ENCODE measurements around the gene MMP24. TPM values are rescaled to one million over a fixed set of nuclear protein-coding genes. Genes with fewer than 3 reads are reported as not detected.

MMP24 gene
- total RNA-seq, 2 donors from 2014 or later = 0.96 to 1.7 TPM

DNA sequence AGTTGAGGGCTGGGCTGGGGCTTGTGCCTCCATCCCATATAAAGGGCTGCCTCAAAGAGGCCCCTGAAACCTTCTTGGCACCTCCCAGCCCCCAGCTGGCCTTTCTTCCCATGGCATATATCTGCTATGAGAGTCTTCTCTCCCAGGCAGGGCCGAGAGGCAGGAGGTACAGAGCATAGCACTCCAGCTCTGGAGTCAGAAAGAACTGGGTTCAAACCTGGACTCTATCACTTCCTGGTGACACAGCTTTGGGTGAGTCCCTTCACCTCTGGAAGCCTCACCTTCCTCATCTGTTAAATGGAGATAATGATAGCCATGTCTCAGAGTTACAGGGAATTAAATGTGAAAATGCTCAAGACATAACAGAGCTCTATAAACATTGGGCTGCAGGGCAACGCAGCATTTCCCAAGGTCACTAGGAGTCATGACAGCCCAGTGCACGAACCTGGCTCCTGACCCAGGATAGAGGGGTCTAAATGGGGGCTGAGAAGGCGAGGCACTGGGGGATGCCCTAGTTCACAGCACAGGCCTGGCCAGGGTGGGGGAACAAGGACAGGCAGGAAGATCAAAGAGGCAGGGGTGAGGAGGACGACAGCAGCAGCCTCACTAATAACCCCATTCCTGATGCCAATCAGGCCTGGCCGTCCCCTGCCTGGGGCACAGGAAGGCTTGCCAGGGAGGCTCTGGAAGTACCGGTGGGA is 63.8 kb downstream of the MMP24 start:
- H3K9me3 ChIP-seq = no peaks in the 10 kb centered on the region
- H3K4me1 ChIP-seq (replicated peaks) = no peaks in the 10 kb centered on the region
- no peaks in the 10 kb centered on the region for H3K36me3 ChIP-seq
- no peak for DNase-seq (ENCODE audit: low spot score)
- intact Hi-C loops (cut with DNase I) = no loop called here
- WGBS = 54% methylated on average over 7 of the region's 7 CpGs
- H3K27ac ChIP-seq = no peak overlapping the region
- no peak for TF ChIP-seq POLR2A (IDR thresholded peaks at IDR 0.05)
- TF ChIP-seq, protein P1, sequence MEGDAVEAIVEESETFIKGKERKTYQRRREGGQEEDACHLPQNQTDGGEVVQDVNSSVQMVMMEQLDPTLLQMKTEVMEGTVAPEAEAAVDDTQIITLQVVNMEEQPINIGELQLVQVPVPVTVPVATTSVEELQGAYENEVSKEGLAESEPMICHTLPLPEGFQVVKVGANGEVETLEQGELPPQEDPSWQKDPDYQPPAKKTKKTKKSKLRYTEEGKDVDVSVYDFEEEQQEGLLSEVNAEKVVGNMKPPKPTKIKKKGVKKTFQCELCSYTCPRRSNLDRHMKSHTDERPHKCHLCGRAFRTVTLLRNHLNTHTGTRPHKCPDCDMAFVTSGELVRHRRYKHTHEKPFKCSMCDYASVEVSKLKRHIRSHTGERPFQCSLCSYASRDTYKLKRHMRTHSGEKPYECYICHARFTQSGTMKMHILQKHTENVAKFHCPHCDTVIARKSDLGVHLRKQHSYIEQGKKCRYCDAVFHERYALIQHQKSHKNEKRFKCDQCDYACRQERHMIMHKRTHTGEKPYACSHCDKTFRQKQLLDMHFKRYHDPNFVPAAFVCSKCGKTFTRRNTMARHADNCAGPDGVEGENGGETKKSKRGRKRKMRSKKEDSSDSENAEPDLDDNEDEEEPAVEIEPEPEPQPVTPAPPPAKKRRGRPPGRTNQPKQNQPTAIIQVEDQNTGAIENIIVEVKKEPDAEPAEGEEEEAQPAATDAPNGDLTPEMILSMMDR (IDR thresholded peaks at IDR 0.05) = no peak
- TF ChIP-seq POLR2AphosphoS5 (IDR thresholded peaks at IDR 0.05) = no peak
- H3K27me3 ChIP-seq (replicated peaks; ENCODE audit: insufficient read depth) = no peaks in the 10 kb centered on the region
- no peak overlapping the region for H3K4me3 ChIP-seq

DNA sequence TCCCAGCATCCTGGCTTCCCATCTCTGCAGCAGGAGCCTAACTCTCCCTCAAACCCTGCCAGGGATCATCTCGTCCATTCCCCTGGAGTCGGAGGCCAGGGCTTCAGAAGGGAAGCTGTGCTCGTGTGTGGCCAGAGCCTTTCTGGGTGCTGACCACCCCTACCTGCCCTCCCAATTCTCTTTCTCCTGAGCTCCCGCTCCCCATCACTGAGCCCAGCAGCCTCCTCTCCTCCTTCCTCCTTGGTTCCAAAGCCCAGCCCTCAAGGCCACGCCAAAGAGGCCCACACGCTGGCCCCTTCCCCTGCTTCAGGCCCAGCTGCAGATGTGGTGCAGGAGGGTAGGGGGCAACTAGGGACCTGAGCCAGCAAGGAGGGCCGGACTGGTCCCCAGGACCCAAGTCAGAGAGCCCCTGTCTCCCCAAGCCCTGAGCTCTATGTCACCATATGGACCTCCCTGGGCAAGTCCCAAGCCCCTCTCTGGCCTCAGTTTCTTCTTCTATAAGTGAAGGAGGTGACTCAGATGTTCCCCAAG is 64.5 kb downstream of the MMP24 start:
- intact Hi-C loops (cut with DNase I) = no loop called here
- Histone ChIP-seq H3K4me3 (no peak overlapping the region), H3K27ac (no peak overlapping the region), H3K36me3 (no peaks in the 10 kb centered on the region), H3K4me1 (replicated peaks) (no peaks in the 10 kb centered on the region), H3K9me3 (no peaks in the 10 kb centered on the region), H3K27me3 (replicated peaks; ENCODE audit: insufficient read depth) (no peaks in the 10 kb centered on the region)
- TF ChIP-seq POLR2AphosphoS5 (IDR thresholded peaks at IDR 0.05) (no peak), POLR2A (IDR thresholded peaks at IDR 0.05) (no peak)
- TF ChIP-seq, protein P1 (IDR thresholded peaks at IDR 0.05) = no peak
- 91% methylated on average over 7 of the region's 7 CpGs for WGBS
- DNase-seq (ENCODE audit: low spot score) = no peak

DNA sequence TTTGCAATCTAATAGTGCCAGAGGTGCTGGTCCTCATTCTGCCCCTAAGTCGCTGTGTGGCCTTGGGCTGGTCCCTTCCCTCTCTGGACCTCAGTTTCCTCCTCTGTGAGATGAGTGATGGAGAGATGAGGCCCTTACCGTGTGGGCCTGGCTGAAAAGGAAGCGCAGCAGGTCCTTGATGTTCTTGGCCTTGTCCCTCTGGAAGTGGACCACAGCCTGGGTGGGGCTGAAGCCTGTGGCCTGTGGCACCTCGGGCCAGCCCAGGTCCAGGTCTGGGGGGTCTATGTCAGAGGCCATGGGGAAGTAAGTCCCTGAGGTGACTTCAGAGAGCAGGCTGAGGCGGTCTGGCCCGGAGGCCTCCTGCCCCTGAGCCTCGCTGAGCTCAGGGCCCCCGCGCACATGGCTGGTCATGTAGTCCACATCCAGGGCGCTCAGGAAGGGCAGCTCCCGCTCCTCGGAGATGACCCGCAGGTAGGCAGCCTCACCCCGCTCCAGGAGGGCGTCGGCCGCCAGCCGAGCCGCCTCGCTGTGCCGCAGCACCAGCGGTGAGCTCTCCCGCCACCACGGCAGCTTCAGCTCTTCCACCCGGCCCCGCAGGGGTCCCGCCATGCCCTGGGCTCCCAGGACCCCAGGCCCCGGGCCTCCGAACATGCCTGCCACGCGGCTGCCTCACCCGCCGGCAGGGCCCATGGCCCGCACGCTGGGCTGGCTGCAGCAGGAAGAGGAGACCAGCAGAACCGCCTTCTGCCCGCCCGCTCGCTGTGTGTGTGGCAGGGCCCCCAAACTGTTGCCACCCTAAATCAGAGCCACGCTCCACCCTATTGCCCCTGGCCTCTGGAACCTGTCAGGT is 65.4 kb downstream of the MMP24 start, which contains the start of gene FAM83C:
Gene FAM83C, minus strand, starts transcription at position 772 of the 850 bp plus-strand sequence. Its CDS starts 121 bp downstream, at position 651.
- intact Hi-C loops (cut with DNase I) = no loop called here
- Histone ChIP-seq H3K4me1 (replicated peaks) (no peaks in the 10 kb centered on the region), H3K4me3 (no peak within 1 kb of the TSS), H3K36me3 (no peaks in the 10 kb centered on the region), H3K27me3 (replicated peaks; ENCODE audit: insufficient read depth) (no peaks in the 10 kb centered on the region), H3K9me3 (no peaks in the 10 kb centered on the region), H3K27ac (no peak within 1 kb of the TSS)
- no peak for DNase-seq (ENCODE audit: low spot score)
- WGBS = 80% methylated on average over 30 of the region's 40 CpGs
- TF ChIP-seq, protein P1 (IDR thresholded peaks at IDR 0.05) = no peak
- no peak for TF ChIP-seq POLR2AphosphoS5 (IDR thresholded peaks at IDR 0.05)
- no peak for TF ChIP-seq POLR2A (IDR thresholded peaks at IDR 0.05)

DNA sequence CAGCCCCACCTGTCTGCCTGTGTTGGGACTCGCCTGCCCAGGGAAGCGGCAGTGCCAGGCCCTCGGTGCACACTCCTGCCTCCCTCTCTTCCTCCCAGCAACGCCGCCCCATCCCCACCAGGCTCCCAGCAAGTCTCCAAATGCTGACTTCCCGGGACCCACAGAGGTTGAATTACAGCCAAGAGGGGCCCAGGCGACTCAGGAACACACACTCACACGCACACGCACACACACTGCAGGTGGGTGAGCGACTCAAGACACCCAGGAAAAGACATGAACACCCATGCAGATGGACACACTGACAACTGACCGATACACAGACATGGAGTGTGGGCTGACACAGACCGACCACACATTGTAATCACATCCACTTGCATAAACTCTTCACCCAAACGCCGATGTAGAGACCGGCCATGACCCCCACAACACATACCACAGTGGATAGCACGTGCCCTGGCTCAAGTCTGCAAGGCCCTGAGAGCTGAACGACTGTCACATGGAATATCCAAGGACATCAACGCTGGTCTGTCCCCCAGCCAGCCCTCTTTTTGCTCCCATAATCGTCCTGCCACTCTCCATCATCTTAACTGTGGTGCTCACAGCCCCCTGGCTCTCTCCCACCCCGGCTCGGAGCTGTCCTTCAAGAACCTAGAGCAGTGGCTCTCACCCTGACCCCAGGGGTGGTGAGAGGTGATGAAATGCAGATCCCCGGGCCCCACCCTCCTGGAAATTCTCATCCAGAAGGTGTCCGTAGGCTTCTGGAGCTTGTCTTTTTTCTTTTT is 66.2 kb downstream of the MMP24 start:
- TF ChIP-seq POLR2AphosphoS5 (IDR thresholded peaks at IDR 0.05) (no peak), POLR2A (IDR thresholded peaks at IDR 0.05) (no peak)
- TF ChIP-seq, protein P1 (IDR thresholded peaks at IDR 0.05) = no peak
- intact Hi-C loops (cut with DNase I) = no loop called here
- Histone ChIP-seq H3K27ac (no peak overlapping the region), H3K27me3 (replicated peaks; ENCODE audit: insufficient read depth) (no peaks in the 10 kb centered on the region), H3K36me3 (no peaks in the 10 kb centered on the region), H3K9me3 (no peaks in the 10 kb centered on the region), H3K4me3 (no peak overlapping the region), H3K4me1 (replicated peaks) (no peaks in the 10 kb centered on the region)
- DNase-seq (ENCODE audit: low spot score) = no peak
- 70% methylated on average over 21 of the region's 23 CpGs for WGBS

Measured in prostate gland (tissue), 2 donors.